ENCODE results near the gene SSTR3. TPM values are rescaled to one million over a fixed set of nuclear protein-coding genes. Genes with fewer than 3 reads are reported as not detected.

SSTR3 gene
- total and polyA plus RNA-seq, 4 donors, result 0.39 to 2.9 (median 2.1) TPM

DNA sequence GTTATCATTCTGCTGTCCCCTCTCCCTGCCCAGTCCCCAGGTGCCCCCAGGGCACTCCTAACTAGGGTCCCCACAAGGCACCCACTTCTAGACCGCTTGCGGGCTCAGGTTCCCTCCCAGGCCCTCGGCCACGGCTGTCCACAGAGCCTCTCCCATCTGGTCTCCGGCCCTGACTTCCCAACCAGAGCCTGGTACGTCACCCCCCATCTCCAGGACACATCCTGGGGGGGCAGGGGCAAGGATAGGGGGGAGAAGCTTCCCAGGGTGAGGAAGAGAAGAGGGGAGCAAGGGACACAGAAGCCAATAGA, 457 bp downstream of the SSTR3 start:
- no CpG with 5 or more reads among the region's 6 CpGs for WGBS (ENCODE audit: insufficient coverage)
- no peaks in the 10 kb centered on the region for H3K9me3 ChIP-seq (ENCODE audit: control insufficient read depth, insufficient read depth, low read length)
- H3K27me3 ChIP-seq (ENCODE audit: control insufficient read depth, insufficient read depth, low read length), result peaks cover 3% of the 10 kb centered on the region
- no peak for DNase-seq (ENCODE audit: low read depth in 4 of 6, low spot score in 6 of 6)
- peaks cover 18% of the 10 kb centered on the region for H3K4me1 ChIP-seq (ENCODE audit: control insufficient read depth, insufficient read depth, low read length)
- H3K4me3 ChIP-seq (ENCODE audit: low read depth, low read length), result no peak overlapping the region
- H3K36me3 ChIP-seq (ENCODE audit: control insufficient read depth, insufficient read depth, low read length), result peaks cover 2% of the 10 kb centered on the region
- no peak overlapping the region for H3K27ac ChIP-seq (ENCODE audit: low read depth, low read length)

DNA sequence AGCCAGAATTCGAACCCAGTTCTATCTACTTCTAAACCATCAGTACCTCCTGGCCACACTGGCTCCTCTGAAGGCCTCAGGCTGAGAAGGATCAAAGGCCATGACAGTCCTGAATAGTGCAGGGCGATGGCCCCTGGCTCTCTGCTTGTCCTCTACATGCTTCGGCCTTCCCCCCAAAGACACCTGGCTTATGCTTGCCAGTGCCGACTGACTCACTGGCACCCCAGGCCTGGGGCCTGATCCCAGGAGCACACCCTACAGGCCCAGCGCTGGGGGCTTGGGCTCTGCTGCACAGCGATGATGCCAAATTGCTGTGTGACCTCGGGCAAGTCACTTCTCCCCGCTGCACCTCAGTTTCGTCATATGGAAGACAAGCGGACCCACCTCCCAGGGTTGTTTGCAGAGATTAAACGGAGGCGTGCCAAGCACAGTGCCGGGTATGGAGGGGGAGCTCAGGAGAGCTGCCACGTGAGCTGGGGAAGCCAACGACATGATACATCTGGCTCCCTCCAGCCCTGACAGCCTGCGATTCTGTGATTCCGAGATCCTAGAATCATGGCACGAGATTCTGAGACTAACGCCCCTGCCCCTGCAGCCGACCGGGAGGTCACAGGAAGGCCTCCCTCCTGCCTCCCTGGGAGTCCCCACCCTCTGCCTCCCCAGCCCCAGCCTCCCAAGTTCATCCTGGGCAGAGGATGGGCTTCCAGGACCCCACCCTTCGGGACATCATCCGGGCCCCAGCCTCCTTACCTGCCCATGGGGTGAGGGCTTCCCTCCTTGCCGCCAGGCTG, 1.0 kb downstream of the SSTR3 start:
- DNase-seq (ENCODE audit: low read depth in 4 of 6, low spot score in 6 of 6), result no peak
- H3K9me3 ChIP-seq (ENCODE audit: control insufficient read depth, insufficient read depth, low read length), result no peaks in the 10 kb centered on the region
- 87% methylated on average over 22 of the region's 24 CpGs for WGBS (ENCODE audit: insufficient coverage)
- no peak overlapping the region for H3K4me3 ChIP-seq (ENCODE audit: low read depth, low read length)
- no peak overlapping the region for H3K27ac ChIP-seq (ENCODE audit: low read depth, low read length)
- H3K27me3 ChIP-seq (ENCODE audit: control insufficient read depth, insufficient read depth, low read length), result peaks cover 3% of the 10 kb centered on the region
- peaks cover 7% of the 10 kb centered on the region for H3K36me3 ChIP-seq (ENCODE audit: control insufficient read depth, insufficient read depth, low read length)
- peaks cover 18% of the 10 kb centered on the region for H3K4me1 ChIP-seq (ENCODE audit: control insufficient read depth, insufficient read depth, low read length)

DNA sequence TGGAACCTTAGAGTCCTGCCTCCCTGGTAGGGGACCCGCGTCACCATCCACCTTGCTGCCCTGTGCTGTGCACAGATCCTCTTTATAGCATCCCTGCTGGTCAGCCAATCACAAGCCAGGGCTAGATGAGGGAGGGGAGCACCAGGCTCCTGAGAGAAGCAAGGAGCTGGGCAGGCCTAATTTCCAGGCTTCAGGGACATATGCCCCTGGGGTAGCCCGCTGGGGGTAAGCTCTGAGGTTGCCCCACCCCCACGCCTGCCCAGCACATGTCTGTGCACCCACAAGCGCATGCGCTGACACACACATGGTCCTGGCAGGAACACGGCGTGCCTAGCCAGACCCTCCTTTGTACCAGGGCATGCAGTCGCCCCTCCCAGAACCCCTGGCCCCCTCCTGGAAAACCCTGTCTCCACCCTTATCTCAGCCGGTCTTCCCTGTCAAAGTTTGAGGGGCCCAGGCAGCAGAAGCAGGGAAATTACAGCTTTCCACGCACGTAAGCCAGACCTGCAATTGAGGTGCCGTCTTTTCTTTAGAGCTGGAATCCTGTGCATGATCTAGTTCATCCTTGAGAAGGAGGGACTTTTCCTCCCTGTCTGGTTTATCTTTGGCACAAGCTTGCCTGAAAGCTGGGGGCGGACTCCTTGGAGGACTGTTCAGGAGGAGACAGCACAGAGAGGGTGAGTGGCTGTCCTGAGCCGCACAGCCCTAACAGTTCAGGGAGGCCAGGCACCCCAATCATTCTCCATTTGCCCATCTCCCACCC, 2.1 kb downstream of the SSTR3 start:
- Histone ChIP-seq H3K36me3 (ENCODE audit: control insufficient read depth, insufficient read depth, low read length) (peaks cover 7% of the 10 kb centered on the region), H3K27ac (ENCODE audit: low read depth, low read length) (no peak overlapping the region), H3K4me1 (ENCODE audit: control insufficient read depth, insufficient read depth, low read length) (peaks cover 18% of the 10 kb centered on the region), H3K4me3 (ENCODE audit: low read depth, low read length) (no peak overlapping the region), H3K27me3 (ENCODE audit: control insufficient read depth, insufficient read depth, low read length) (peaks cover 3% of the 10 kb centered on the region), H3K9me3 (ENCODE audit: control insufficient read depth, insufficient read depth, low read length) (no peaks in the 10 kb centered on the region)
- DNase-seq (ENCODE audit: low read depth in 4 of 6, low spot score in 6 of 6), result peak in 1 of 6 donors; percentile 8
- 73% methylated on average over 15 of the region's 15 CpGs for WGBS (ENCODE audit: insufficient coverage)

DNA sequence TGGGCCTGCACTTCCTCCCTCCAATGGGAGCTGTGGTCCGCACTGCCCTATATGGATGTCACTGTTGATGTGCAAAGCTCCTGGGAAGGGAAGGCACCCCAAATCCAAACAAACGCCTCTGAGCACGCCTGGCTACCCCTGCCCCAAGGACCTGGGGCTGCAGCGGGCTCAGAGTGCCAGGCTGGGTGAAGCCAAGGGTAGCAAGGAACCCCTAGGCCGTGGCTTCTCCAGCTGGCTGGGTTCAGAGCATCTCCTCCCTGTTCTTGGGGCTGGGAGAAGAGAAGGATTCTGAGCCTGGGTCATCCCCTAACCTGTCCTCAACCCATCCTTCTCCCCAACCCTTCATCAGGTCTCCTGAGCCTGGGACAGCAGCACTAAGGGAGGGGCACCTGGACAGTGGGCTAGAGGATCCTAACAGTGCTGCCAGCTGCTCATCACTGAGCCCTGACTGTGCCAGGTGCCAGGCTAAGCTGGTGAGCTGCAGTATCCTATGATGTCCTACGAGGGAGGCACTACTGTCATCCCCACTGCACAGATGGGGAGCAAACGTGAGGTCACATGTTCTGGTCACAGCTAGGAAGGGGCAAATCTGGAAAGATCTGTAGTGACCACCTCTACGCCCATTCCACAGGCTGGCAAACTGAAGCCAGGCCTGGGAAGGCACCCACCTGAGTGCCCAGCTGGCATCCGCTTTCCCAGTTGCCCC, 3.0 kb downstream of the SSTR3 start:
- WGBS (ENCODE audit: insufficient coverage), result 79% methylated on average over 7 of the region's 9 CpGs
- Histone ChIP-seq H3K9me3 (ENCODE audit: control insufficient read depth, insufficient read depth, low read length) (no peaks in the 10 kb centered on the region), H3K4me3 (ENCODE audit: low read depth, low read length) (no peak overlapping the region), H3K36me3 (ENCODE audit: control insufficient read depth, insufficient read depth, low read length) (peaks cover 7% of the 10 kb centered on the region), H3K4me1 (ENCODE audit: control insufficient read depth, insufficient read depth, low read length) (peaks cover 18% of the 10 kb centered on the region), H3K27ac (ENCODE audit: low read depth, low read length) (no peak overlapping the region), H3K27me3 (ENCODE audit: control insufficient read depth, insufficient read depth, low read length) (peaks cover 3% of the 10 kb centered on the region)
- no peak for DNase-seq (ENCODE audit: low read depth in 4 of 6, low spot score in 6 of 6)

DNA sequence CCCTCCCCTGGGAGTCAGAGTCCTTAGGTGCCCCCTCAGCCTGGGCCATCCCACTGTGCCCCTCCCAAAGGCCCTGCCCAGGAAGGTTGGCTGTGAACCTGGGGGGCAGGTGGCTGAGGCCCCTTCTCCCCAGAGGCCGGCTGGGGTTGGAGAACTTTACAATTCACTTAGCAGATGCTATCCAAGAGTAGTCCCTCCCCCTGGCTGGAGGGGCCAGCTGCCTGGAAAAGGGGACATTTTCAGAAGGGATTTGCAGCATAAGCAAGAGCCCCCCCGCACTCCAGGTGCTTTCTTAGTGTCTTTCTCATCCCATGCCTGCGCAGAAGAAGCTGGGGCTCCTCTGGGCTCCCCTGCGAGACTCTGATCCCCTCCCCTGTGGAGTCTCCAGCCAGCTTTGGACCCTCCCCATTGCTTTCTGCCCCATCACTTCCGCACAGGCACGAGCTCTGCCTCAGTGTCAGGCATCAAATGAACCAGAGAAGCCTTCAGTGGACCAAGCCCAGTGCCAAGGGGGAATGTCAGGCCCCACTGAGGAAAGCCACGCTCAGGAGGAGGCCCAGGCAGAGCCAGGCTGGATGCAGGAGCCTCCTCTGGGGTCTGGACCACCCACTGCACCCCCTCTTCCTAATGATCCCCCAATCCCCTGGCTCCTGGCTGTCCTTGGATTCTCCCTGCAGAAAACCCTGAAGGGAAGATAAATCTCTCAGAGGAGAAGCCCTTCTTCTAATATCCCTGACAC, 3.7 kb downstream of the SSTR3 start:
- Histone ChIP-seq H3K4me3 (ENCODE audit: low read depth, low read length) (no peak overlapping the region), H3K36me3 (ENCODE audit: control insufficient read depth, insufficient read depth, low read length) (peaks cover 7% of the 10 kb centered on the region), H3K4me1 (ENCODE audit: control insufficient read depth, insufficient read depth, low read length) (peaks cover 18% of the 10 kb centered on the region), H3K27me3 (ENCODE audit: control insufficient read depth, insufficient read depth, low read length) (peaks cover 2% of the 10 kb centered on the region), H3K9me3 (ENCODE audit: control insufficient read depth, insufficient read depth, low read length) (no peaks in the 10 kb centered on the region), H3K27ac (ENCODE audit: low read depth, low read length) (no peak overlapping the region)
- 71% methylated on average over 6 of the region's 7 CpGs for WGBS (ENCODE audit: insufficient coverage)
- DNase-seq (ENCODE audit: low read depth in 4 of 6, low spot score in 6 of 6), result no peak

DNA sequence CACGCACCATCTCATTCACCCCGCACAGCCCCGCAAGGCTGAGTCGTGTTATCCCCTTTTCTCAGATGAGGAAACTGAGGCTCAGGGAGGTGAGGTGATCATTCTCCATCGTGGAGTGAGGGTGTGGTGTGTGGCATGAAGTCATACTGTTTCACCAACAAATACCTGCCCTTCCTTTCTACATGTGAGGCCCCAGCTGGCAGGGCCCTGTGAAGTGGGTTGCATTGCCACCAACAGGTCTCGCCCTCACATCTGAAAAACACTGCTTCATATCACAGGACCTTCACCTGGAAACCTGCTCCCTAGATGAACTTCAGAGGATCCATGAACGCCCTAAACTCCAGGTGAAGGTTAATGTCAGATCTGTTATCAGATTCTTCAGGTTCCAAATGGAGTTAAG, 4.3 kb downstream of the SSTR3 start:
- no peak for DNase-seq (ENCODE audit: low read depth in 4 of 6, low spot score in 6 of 6)
- H3K4me1 ChIP-seq (ENCODE audit: control insufficient read depth, insufficient read depth, low read length), result peaks cover 23% of the 10 kb centered on the region
- H3K36me3 ChIP-seq (ENCODE audit: control insufficient read depth, insufficient read depth, low read length), result peaks cover 7% of the 10 kb centered on the region
- no peaks in the 10 kb centered on the region for H3K27me3 ChIP-seq (ENCODE audit: control insufficient read depth, insufficient read depth, low read length)
- WGBS (ENCODE audit: insufficient coverage), result 94% methylated on average over 2 of the region's 7 CpGs
- H3K9me3 ChIP-seq (ENCODE audit: control insufficient read depth, insufficient read depth, low read length), result no peaks in the 10 kb centered on the region
- no peak overlapping the region for H3K4me3 ChIP-seq (ENCODE audit: low read depth, low read length)
- H3K27ac ChIP-seq (ENCODE audit: low read depth, low read length), result no peak overlapping the region

DNA sequence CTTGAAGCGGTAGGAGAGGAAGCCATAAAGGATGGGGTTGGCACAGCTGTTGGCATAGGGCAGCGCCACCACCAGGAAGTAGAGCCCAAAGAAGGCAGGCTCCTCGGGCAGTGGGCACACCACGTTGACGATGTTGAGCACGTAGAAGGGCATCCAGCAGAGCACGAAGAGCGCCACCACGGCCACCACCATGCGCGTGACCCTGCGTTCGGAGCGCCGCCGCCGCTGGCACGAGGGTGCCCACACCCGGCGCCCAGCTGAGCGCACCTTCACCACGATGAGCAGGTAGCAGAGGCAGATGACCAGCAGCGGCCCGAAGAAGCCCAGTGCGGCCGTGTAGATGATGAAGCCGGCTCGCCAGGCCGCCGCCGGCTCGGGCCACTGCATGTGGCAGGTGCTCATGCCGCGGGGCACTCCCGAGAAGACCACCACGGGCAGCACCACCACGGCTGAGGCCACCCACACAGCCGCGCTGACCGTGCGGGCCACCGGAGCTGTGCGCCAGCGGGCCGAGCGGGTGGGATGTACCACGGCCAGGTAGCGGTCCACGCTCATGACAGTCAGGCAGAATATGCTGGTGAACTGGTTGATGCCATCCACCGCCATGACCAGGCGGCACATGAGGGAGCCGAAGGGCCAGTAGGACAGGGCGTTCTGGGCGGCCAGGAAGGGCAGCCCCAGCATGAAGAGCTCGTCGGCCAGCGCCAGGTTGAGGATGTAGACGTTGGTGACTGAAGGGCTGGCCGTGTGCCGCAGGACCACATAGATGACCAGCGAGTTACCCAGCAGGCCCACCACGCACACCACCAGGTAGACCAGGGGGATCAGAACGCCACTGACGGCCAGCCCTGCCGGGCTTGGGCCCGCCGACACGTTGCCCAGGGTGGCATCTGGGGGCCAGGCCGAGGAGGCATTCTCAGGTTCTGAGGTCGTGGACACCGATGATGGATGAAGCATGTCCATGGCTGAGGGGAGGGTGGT, 5.1 kb downstream of the SSTR3 start:
- Histone ChIP-seq H3K9me3 (ENCODE audit: control insufficient read depth, insufficient read depth, low read length) (no peaks in the 10 kb centered on the region), H3K4me3 (ENCODE audit: low read depth, low read length) (no peak overlapping the region), H3K27ac (ENCODE audit: low read depth, low read length) (no peak overlapping the region), H3K4me1 (ENCODE audit: control insufficient read depth, insufficient read depth, low read length) (peaks cover 22% of the 10 kb centered on the region), H3K27me3 (ENCODE audit: control insufficient read depth, insufficient read depth, low read length) (no peaks in the 10 kb centered on the region), H3K36me3 (ENCODE audit: control insufficient read depth, insufficient read depth, low read length) (peaks cover 7% of the 10 kb centered on the region)
- 93% methylated on average over 68 of the region's 71 CpGs for WGBS (ENCODE audit: insufficient coverage)
- no peak for DNase-seq (ENCODE audit: low read depth in 4 of 6, low spot score in 6 of 6)

DNA sequence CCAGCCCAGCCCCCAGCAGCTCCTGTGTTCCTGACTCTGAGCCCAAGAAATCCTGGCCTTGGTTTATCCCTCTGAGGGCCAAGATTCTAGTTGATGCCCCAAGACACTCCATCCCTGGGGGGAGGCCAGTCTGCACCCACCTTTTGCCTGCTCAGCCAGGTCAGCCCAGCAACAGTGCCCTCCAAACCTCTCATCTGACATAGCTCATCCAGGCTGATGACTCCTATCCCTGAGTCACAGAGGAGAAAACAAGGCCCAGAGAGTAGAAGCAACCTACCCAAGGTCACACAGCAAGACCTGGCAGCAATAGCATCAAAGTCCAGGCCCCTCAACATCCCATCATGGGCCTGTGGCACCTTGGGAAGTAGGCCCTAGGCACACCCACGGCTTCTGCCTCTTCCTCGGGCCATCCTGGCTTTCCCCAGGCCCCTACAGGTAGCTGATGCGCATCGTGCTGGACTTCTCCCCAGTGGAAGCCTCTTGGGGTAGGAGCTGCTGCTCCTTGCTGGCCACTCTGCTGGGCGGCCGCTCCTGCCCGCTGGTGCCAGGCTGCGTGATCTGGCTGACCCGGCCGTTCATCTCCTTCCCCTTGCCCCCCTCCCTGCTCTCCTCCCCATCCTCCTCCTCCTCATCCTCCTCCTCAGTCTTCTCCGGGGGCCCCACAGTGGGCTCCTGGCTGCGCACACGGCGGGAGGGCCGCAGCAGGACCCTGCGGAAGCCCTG, 6.0 kb downstream of the SSTR3 start:
- Histone ChIP-seq H3K36me3 (ENCODE audit: control insufficient read depth, insufficient read depth, low read length) (peaks cover 7% of the 10 kb centered on the region), H3K4me3 (ENCODE audit: low read depth, low read length) (no peak overlapping the region), H3K4me1 (ENCODE audit: control insufficient read depth, insufficient read depth, low read length) (peaks cover 14% of the 10 kb centered on the region), H3K9me3 (ENCODE audit: control insufficient read depth, insufficient read depth, low read length) (no peaks in the 10 kb centered on the region), H3K27ac (ENCODE audit: low read depth, low read length) (no peak overlapping the region), H3K27me3 (ENCODE audit: control insufficient read depth, insufficient read depth, low read length) (no peaks in the 10 kb centered on the region)
- 87% methylated on average over 15 of the region's 16 CpGs for WGBS (ENCODE audit: insufficient coverage)
- no peak for DNase-seq (ENCODE audit: low read depth in 4 of 6, low spot score in 6 of 6)
